Adrenal gland (tissue), 12 donors: ENCODE results near the gene CFAP53. TPM values are rescaled to one million over a fixed set of nuclear protein-coding genes. Genes with fewer than 3 reads are reported as not detected.
"Not testable (repeated sequence)": the region's sequence is repeated elsewhere in the genome, so short reads cannot be mapped to it uniquely, and the experiment has no call there.

Experiments used
- DNase-seq, 7 donors: peaks; one replicate each; pipeline ENCODE4 v3.0.0-alpha.2; 2019 to 2020
- H3K27ac ChIP-seq, 5 donors: fragments of 200-600 bp; sonication (generic) in 4 of 5; 1 replicate in 3 of 5; 2 replicates in 2 of 5; pipeline versions ENCODE4 v1.5.1 to v1.8.0; 2016 to 2020; ENCODE audit warnings: mild to moderate bottlenecking in 1 of 5
- H3K27me3 ChIP-seq: fragments of 200-600 bp; 2 replicates; pipeline ENCODE4 v1.8.0; 2021
- H3K36me3 ChIP-seq, 2 donors: fragments of 200-600 bp; replicated peaks in 1 of 2; 1 replicate in 1 of 2; 2 replicates in 1 of 2; pipeline versions ENCODE4 v1.5.1 to v1.8.0; 2018 to 2022
- H3K4me1 ChIP-seq, 2 donors: fragments of 200-600 bp; replicated peaks in 1 of 2; 1 replicate in 1 of 2; 2 replicates in 1 of 2; pipeline versions ENCODE4 v1.5.1 to v1.8.0; 2018 to 2021
- H3K4me3 ChIP-seq, 4 donors: fragments of 200-600 bp; sonication (generic) in 3 of 4; one replicate each; pipeline ENCODE4 v1.5.1; 2016 to 2018
- H3K9me3 ChIP-seq, 3 donors: fragments of 200-600 bp; sonication (generic) in 1 of 3; replicated peaks in 1 of 3; 1 replicate in 2 of 3; 2 replicates in 1 of 3; pipeline versions ENCODE4 v1.5.1 to v1.8.0; 2016 to 2021
- CTCF ChIP-seq, 6 experiments: fragments of 450-650 bp in 4 of 6; fragments of 200-600 bp in 2 of 6; sonication (generic) in 1 of 6; IDR thresholded peaks; 1 replicate in 5 of 6; 2 replicates in 1 of 6; pipeline versions ENCODE4 v1.5.1 to v1.8.0; 2016 to 2021; ENCODE audit warnings: antibody characterized with exemption in 6 of 6, mild to moderate bottlenecking in 2 of 6, moderate library complexity in 1 of 6
- POLR2A ChIP-seq, 2 donors: fragments of 450-650 bp; IDR thresholded peaks; one replicate each; pipeline ENCODE4 v1.6.1; 2017; ENCODE audit warnings: antibody characterized with exemption in 2 of 2, mild to moderate bottlenecking in 2 of 2, moderate library complexity in 1 of 2
- WGBS, 4 donors: extraction: QIAGEN DNeasy Blood & Tissue Kit in 2 of 4; methylation state at CpG; one replicate each; pipeline versions ENCODE4 v1.1.5 to v1.1.7; 2013 to 2017; 5-methylcytosine and 5-hydroxymethylcytosine counted together
- intact Hi-C, 2 donors: fragments of 100-400 bp; cut with DNase I; formaldehyde crosslinking; loops; one replicate each; pipeline versions ENCODE4 v1.14.1 to v1.15.0; 2022 to 2023
- polyA plus RNA-seq, 3 donors: library from polyadenylated mRNA; stranded (reverse); fragments of 200-250 nt in 2 of 3; fragments of 350-450 nt in 1 of 3; fragmentation: Illumina TruSeq in 1 of 3; extraction: RNeasy Lipid Tissue Mini Kit (QIAGEN cat#74804) in 1 of 3; gene quantifications; one replicate each; pipeline ENCODE4 v1.2.3, GENCODE V29; 2013 to 2014
- total RNA-seq, 9 donors: library from RNA; depleted of rRNA in 4 of 9; stranded (reverse); fragments of >200 nt in 4 of 9; fragments of 120-200 nt in 1 of 9; fragmentation: NEBNext Ultra II Directional in 1 of 9; extraction: Animal tissue kit (Norgen Biotek cat#: 25700) in 1 of 9; gene quantifications; one replicate each; pipeline versions ENCODE4 v1.1.0 to v1.2.4, GENCODE V29; 2013 to 2023
- donor health status: healthy with polysubstance abuse.
- donor health status: Bipolar disorder and iron deficiency.
- donor health status: DM: yes; HTN: yes; CAD: no.
- donor health status: DM: no; HTN: no; CAD: no.
- donor health status: DM: no; HTN: no; CAD: no.
- donor health status: DM: yes; HTN: yes; CAD: no.

The CFAP53 gene
- total and polyA plus RNA-seq, 12 donors = 0.53 to 4.3 (median 1.3) TPM

DNA sequence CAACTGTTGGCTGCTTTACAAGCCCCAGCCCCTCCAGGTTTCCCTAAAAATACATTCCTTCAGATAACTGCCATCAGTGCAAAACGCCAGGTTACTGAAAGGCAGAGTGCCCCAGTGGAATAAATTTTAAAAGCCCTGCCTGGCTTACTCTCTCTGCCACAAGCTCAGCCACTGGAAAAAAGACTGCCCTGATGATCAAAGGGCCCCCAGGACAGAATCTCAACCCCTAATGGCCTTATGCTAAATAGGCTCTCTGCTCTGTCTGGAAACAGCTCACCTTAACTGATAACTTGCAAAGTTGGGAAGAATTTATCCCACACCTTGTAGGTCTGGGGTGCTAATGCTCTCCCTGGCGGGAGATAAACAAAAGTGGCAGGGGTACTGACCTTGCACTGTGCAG is 33.9 kb downstream of the CFAP53 start:
- Histone ChIP-seq H3K9me3 (no peaks in the 10 kb centered on the region), H3K4me1 (no peaks in the 10 kb centered on the region), H3K27me3 (peaks cover 3% of the 10 kb centered on the region), H3K4me3 (no peak overlapping the region), H3K36me3 (no peaks in the 10 kb centered on the region), H3K27ac (no peak overlapping the region)
- no peak for TF ChIP-seq CTCF (IDR thresholded peaks at IDR 0.05)
- no peak for TF ChIP-seq POLR2A (IDR thresholded peaks at IDR 0.05)
- WGBS, 4 donors = 65 to 81% (median 73%) methylated on average over 2 of the region's 2 CpGs
- intact Hi-C loops = no loop called here
- DNase-seq = no peak

DNA sequence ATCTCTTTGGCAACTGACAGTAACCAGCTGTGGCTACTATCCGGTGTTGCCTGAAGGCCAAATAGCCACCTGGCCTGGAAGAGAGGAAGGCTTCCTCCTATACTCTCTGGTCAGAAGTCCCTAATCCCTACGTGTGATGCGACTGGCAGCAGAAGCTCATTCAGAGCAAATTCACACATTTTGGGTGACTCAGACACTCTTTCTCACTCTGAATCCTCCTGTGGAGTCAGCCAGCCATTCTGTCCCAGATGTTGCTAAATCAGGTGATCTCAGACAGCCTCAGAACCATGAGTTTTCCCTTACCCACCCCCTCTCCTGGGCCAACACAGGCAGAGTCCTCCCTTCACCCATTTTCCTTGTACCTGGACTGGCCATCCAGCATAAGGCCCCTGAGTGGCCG is 34.7 kb downstream of the CFAP53 start:
- intact Hi-C loops = no loop called here
- peaks cover 3% of the 10 kb centered on the region for H3K27me3 ChIP-seq
- 81 to 91% (median 88%) methylated on average over 4 of the region's 4 CpGs for WGBS, 4 donors

GRCh38 chr18:50220249-50220648 is 46.0 kb downstream of the CFAP53 start:
- 70 to 89% (median 78%) methylated on average over 4 of the region's 4 CpGs for WGBS, 4 donors
- H3K36me3 ChIP-seq, H3K4me3 ChIP-seq, H3K4me1 ChIP-seq, H3K27ac ChIP-seq, intact Hi-C loops, DNase-seq, H3K27me3 ChIP-seq: not testable (repeated sequence)
- peaks cover 0 to 11% (median 0%) of the 10 kb centered on the region in 3 donors for H3K9me3 ChIP-seq

More for the DNA sequence above, 34.7 kb downstream of the CFAP53 start:
- no peaks in the 10 kb centered on the region for H3K9me3 ChIP-seq
- DNase-seq = no peak
- no peak overlapping the region for H3K27ac ChIP-seq
- no peaks in the 10 kb centered on the region for H3K4me1 ChIP-seq
- H3K36me3 ChIP-seq = no peaks in the 10 kb centered on the region
- no peak overlapping the region for H3K4me3 ChIP-seq
- TF ChIP-seq CTCF (IDR thresholded peaks at IDR 0.05) = no peak
- TF ChIP-seq POLR2A (IDR thresholded peaks at IDR 0.05) = no peak

DNA sequence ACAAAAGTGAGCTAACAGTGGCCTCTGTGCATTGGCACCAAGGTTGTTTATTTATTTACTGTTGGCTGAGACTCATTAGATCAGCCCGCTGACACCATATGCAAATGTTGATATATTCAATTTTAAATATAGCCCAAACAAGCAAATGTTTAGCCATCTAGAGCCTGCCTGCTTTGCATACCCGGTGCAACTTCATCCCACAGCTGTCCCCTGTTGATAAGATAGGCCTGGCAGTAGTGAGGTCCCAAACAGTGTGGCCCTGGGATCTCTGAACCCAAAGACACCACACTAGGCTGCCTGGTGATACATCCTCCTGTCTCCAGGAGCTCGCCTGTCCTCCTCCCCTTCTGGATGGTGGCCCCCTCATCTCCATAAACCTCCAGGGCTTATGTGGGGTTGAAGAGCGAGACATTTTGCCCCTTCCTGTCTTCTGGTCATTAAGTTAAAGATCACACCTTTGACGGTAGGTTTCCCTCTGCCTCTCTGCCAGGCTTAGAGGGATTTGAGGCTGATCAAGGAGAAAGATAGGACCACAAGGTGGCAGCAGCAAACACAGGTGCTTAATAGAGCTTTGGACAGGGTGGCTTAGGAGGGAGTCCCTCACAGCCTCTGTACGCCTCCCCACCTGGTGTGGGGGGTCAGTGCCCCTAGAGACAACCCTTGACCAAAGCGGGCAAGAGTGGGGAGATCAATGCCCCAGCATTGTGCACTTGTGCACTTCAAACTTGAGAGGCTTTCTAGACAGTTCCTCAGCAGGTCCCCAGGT is 47.7 kb downstream of the CFAP53 start:
- DNase-seq = peak in 3 of 7 donors; percentile 24 to 54 (median 50)
- peaks cover 3% of the 10 kb centered on the region for H3K27me3 ChIP-seq
- no peaks in the 10 kb centered on the region for H3K4me1 ChIP-seq
- 43 to 60% (median 53%) methylated on average over 6 to 7 of the region's 7 CpGs for WGBS, 4 donors
- H3K27ac ChIP-seq = no peak overlapping the region
- H3K36me3 ChIP-seq = no peaks in the 10 kb centered on the region
- TF ChIP-seq CTCF (IDR thresholded peaks at IDR 0.05) (peak in 5 of 6 experiments; percentile 8 to 47 (median 40)), POLR2A (IDR thresholded peaks at IDR 0.05) (no peak)
- no peak overlapping the region for H3K4me3 ChIP-seq
- intact Hi-C loops = loop anchor here (5.0 kb wide), 3 partner anchors 139 to 214 kb away; no protein-coding TSS in a partner anchor
- H3K9me3 ChIP-seq = peaks cover 0 to 11% (median 0%) of the 10 kb centered on the region in 3 donors

DNA sequence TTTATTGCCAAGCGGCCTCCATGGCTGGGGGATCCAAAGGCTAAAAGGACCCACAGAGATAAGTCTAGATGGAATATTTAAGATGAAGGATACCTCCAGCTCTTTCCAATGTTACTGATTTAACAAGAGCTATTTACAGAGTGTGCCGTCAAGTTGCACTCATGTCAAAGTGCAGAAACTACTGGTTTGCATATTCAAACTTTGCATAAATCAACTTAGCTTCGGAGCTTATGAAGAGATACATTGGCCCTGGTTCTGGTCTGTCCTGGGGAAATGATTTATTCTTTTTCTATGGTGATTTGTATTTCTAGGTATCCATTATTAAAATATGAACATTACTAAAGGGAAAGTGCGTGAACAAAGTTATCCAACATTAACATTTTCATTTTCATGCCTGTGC is 57.0 kb downstream of the CFAP53 start:
- intact Hi-C loops = no loop called here
- WGBS, 4 donors = 76 to 89% (median 88%) methylated on average over 4 of the region's 4 CpGs

More for the DNA sequence above, 57.0 kb downstream of the CFAP53 start:
- Histone ChIP-seq H3K27ac (no peak overlapping the region), H3K4me1 (no peaks in the 10 kb centered on the region), H3K27me3 (peaks cover 5% of the 10 kb centered on the region), H3K36me3 (no peaks in the 10 kb centered on the region), H3K9me3 (no peaks in the 10 kb centered on the region), H3K4me3 (no peak overlapping the region)
- TF ChIP-seq POLR2A (IDR thresholded peaks at IDR 0.05) = no peak
- no peak for TF ChIP-seq CTCF (IDR thresholded peaks at IDR 0.05)
- DNase-seq = no peak
